SU-DHL-6 (cell line): ENCODE measurements around the gene GMDS.

Source experiments
- CTCF ChIP-seq: fragments of 200-600 bp; sonication (generic); IDR thresholded peaks from one replicate; pipeline ENCODE4 v1.5.1; 2017; ENCODE audit warnings: antibody characterized with exemption, mild to moderate bottlenecking, low read length, moderate library complexity; ENCODE audit not compliant: insufficient read depth, poor library complexity, severe bottlenecking
- EZH2phosphoT487 ChIP-seq: fragments of 200-600 bp; sonication (generic), shearing (Covaris generic); conservative IDR thresholded peaks from 2 replicates; pipeline ENCODE4 v1.6.1; 2018; ENCODE audit warnings: mild to moderate bottlenecking, antibody characterized with exemption, low read length, moderate library complexity, mixed read lengths

GRCh38 chr6:2061880-2062279 is 183.5 kb downstream of the GMDS start:
- TF ChIP-seq CTCF, result no peak
- TF ChIP-seq EZH2phosphoT487, result no peak
